ENCODE measurements around the gene ENTHD1. TPM values are rescaled to one million over a fixed set of nuclear protein-coding genes. Genes with fewer than 3 reads are reported as not detected.

The ENTHD1 gene
- total RNA-seq, 2 donors from 2014 or later = 0.09 to 5.1 TPM

DNA sequence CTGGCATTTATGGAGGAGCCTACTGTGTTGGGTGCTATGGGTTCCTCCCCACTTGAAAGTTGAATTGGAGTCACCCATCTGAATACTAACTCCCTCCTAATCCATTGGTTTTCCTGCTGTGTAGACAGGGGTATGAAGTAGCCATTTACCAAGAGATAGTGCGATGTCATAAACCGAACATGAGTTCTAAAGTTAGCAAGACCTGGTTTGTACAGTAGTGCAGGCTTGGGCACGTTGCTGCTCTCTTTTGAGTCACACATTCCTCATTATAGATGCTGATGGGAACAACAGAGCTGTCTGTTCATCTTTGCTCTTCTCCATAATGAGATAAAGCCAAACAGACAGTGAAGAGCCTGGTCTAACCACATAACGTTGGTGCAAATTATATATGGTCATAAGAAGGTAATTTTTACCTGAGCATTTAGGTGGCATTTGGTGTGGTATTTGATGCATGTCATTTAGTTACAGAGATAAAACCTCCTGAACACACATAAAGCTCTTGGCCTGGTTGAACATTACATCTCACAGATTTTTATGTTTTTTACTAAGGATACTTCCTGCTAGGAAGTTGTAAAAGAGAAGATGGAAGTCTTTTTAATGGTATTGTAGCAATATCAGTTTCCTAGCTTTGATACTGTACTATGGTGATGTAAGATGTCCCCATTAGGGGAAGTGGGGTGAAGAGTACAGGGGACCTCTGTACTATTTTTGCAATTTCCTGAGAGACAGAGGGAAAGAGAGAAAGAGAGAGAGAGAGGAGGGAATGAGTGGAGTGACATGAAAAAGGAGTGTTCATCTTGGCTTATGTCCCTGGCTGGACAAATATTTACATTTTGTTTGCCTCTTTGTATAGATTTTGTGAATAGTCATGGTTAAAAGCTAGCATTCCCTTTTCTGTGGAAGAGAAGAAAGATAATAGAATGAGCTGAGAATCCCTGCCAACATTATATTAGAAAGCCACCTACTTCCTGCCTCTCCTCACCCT, 35.3 kb upstream of the ENTHD1 start:
- no peak for DNase-seq (ENCODE audit: low spot score)
- 30% methylated on average over 4 of the region's 4 CpGs for WGBS
- intact Hi-C loops (cut with DNase I) = no loop called here
- TF ChIP-seq, protein P1, sequence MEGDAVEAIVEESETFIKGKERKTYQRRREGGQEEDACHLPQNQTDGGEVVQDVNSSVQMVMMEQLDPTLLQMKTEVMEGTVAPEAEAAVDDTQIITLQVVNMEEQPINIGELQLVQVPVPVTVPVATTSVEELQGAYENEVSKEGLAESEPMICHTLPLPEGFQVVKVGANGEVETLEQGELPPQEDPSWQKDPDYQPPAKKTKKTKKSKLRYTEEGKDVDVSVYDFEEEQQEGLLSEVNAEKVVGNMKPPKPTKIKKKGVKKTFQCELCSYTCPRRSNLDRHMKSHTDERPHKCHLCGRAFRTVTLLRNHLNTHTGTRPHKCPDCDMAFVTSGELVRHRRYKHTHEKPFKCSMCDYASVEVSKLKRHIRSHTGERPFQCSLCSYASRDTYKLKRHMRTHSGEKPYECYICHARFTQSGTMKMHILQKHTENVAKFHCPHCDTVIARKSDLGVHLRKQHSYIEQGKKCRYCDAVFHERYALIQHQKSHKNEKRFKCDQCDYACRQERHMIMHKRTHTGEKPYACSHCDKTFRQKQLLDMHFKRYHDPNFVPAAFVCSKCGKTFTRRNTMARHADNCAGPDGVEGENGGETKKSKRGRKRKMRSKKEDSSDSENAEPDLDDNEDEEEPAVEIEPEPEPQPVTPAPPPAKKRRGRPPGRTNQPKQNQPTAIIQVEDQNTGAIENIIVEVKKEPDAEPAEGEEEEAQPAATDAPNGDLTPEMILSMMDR (IDR thresholded peaks at IDR 0.05) = no peak
- no peaks in the 10 kb centered on the region for H3K36me3 ChIP-seq
- H3K27ac ChIP-seq = no peak overlapping the region
- no peaks in the 10 kb centered on the region for H3K27me3 ChIP-seq (replicated peaks; ENCODE audit: insufficient read depth)
- H3K4me1 ChIP-seq (replicated peaks) = no peaks in the 10 kb centered on the region
- H3K9me3 ChIP-seq = no peaks in the 10 kb centered on the region
- no peak overlapping the region for H3K4me3 ChIP-seq

- Histone ChIP-seq H3K4me1 (replicated peaks) (no peaks in the 10 kb centered on the region), H3K27ac (no peak overlapping the region), H3K9me3 (no peaks in the 10 kb centered on the region), H3K27me3 (replicated peaks; ENCODE audit: insufficient read depth) (no peaks in the 10 kb centered on the region), H3K4me3 (no peak overlapping the region), H3K36me3 (no peaks in the 10 kb centered on the region)
- TF ChIP-seq POLR2AphosphoS5 (IDR thresholded peaks at IDR 0.05) (no peak), POLR2A (IDR thresholded peaks at IDR 0.05) (no peak)
- TF ChIP-seq, protein P1 (IDR thresholded peaks at IDR 0.05) = no peak
- DNase-seq (ENCODE audit: low spot score) = no peak
- intact Hi-C loops (cut with DNase I) = no loop called here
- 72% methylated on average over 7 of the region's 7 CpGs for WGBS
These were observed 34.0 kb upstream of the ENTHD1 start for GRCh38 chr22:39927544-39927943.

DNA sequence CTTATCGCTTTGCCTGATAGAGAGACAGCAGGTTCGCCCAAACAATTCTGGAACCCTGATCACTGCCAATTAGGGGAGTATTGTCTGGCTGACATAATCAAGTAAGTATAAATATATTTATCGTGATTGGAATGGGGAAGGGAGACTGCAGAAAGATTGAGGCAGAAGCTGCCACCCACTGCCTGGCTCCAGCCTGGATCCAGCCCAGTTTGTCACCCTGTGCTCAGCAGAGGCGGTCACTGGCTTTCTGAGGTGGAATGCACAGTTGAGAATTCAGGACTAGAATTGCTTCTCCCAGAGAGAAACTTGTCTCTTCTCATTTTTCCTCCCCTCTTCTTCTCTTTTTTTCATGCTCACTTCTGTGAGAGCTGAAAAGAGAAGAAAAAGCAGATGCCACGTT, 33.2 kb upstream of the ENTHD1 start:
- TF ChIP-seq, protein P1 (IDR thresholded peaks at IDR 0.05) = no peak
- TF ChIP-seq POLR2AphosphoS5 (IDR thresholded peaks at IDR 0.05) = no peak
- no peak for TF ChIP-seq POLR2A (IDR thresholded peaks at IDR 0.05)
- H3K9me3 ChIP-seq = no peaks in the 10 kb centered on the region
- no peaks in the 10 kb centered on the region for H3K36me3 ChIP-seq
- no peak overlapping the region for H3K4me3 ChIP-seq
- intact Hi-C loops (cut with DNase I) = no loop called here
- DNase-seq (ENCODE audit: low spot score) = no peak
- H3K4me1 ChIP-seq (replicated peaks) = no peaks in the 10 kb centered on the region
- 54% methylated on average over 5 of the region's 5 CpGs for WGBS
- H3K27ac ChIP-seq = no peak overlapping the region
- no peaks in the 10 kb centered on the region for H3K27me3 ChIP-seq (replicated peaks; ENCODE audit: insufficient read depth)

DNA sequence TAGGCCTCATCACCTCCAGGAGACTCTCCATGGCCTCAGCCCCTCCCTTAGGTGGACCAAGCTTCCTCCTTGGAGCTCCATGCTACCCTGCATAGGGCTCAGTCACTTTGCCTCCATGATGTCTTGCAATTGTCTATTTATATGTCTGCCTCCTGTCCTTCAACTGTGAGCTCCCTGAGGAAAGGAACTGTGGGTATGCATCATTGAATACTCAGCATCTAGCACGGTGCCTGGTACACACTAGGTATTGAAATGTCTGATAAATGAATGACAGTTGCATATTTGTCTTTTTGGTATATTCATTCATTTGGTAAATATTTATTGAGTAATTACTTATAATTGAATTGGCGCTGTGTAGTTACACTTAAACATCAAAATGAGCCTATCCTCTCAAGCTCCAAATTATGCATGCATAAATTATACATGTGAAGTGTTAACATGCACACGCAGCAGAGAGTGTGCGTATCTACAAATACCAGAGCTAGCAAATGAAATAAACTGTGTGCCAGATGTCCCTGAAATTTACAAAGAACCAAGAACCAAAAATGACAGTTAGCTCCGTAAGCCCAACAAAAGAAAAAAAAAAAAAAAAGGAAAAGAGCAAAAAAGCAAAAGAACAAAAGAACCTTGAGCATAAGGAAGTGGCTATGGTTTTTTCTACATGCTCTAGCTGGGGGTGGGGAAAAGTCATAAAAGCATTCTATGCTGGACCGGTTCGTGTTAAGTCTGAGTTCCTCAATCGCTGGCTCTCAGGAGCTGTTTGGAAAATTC, 32.5 kb upstream of the ENTHD1 start:
- no peaks in the 10 kb centered on the region for H3K4me1 ChIP-seq (replicated peaks)
- H3K9me3 ChIP-seq = no peaks in the 10 kb centered on the region
- H3K4me3 ChIP-seq = no peak overlapping the region
- H3K27ac ChIP-seq = no peak overlapping the region
- no peaks in the 10 kb centered on the region for H3K27me3 ChIP-seq (replicated peaks; ENCODE audit: insufficient read depth)
- intact Hi-C loops (cut with DNase I) = no loop called here
- peak; percentile 17 for DNase-seq (ENCODE audit: low spot score)
- 58% methylated on average over 8 of the region's 8 CpGs for WGBS
- TF ChIP-seq POLR2AphosphoS5 (IDR thresholded peaks at IDR 0.05) (peak; percentile 42), POLR2A (IDR thresholded peaks at IDR 0.05) (no peak)
- no peaks in the 10 kb centered on the region for H3K36me3 ChIP-seq

DNA sequence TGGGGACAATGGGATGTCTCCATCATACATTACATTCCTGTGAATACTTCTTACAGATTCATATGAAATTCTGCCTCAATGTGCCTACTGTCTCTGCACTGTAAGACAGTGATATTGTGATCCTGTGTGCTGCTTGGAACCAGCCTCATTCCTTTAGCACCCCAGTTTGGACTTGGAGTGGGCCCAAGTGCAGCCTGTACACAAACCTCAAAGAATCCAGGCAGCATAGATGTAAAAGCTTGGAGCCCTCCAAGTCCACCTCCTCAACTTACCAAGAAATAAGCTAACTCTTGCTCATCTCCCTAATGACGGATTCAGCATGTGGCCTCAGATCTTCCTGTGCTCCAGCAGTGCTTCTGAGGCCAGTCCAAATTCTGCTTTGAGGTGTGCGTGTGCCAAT, 31.7 kb upstream of the ENTHD1 start:
- Histone ChIP-seq H3K27ac (no peak overlapping the region), H3K4me3 (no peak overlapping the region), H3K9me3 (no peaks in the 10 kb centered on the region), H3K36me3 (no peaks in the 10 kb centered on the region), H3K4me1 (replicated peaks) (no peaks in the 10 kb centered on the region), H3K27me3 (replicated peaks; ENCODE audit: insufficient read depth) (no peaks in the 10 kb centered on the region)
- DNase-seq (ENCODE audit: low spot score) = no peak
- TF ChIP-seq POLR2AphosphoS5 (IDR thresholded peaks at IDR 0.05) = no peak
- TF ChIP-seq, protein P1 (IDR thresholded peaks at IDR 0.05) = no peak
- TF ChIP-seq POLR2A (IDR thresholded peaks at IDR 0.05) = no peak
- 93% methylated on average over 2 of the region's 2 CpGs for WGBS
- intact Hi-C loops (cut with DNase I) = no loop called here
